Anterior cingulate cortex (tissue), 58 donors: ENCODE measurements around the gene RAB34.
A peak's percentile ranks its signal among the peaks of the same experiment; 100 is the strongest.

Experiments used
- DNase-seq, 58 donors: peaks; one replicate each; lab custom pipeline; 2025; lab: John Stamatoyannopoulos, UW

RAB34 gene, protein sequence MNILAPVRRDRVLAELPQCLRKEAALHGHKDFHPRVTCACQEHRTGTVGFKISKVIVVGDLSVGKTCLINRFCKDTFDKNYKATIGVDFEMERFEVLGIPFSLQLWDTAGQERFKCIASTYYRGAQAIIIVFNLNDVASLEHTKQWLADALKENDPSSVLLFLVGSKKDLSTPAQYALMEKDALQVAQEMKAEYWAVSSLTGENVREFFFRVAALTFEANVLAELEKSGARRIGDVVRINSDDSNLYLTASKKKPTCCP

DNA sequence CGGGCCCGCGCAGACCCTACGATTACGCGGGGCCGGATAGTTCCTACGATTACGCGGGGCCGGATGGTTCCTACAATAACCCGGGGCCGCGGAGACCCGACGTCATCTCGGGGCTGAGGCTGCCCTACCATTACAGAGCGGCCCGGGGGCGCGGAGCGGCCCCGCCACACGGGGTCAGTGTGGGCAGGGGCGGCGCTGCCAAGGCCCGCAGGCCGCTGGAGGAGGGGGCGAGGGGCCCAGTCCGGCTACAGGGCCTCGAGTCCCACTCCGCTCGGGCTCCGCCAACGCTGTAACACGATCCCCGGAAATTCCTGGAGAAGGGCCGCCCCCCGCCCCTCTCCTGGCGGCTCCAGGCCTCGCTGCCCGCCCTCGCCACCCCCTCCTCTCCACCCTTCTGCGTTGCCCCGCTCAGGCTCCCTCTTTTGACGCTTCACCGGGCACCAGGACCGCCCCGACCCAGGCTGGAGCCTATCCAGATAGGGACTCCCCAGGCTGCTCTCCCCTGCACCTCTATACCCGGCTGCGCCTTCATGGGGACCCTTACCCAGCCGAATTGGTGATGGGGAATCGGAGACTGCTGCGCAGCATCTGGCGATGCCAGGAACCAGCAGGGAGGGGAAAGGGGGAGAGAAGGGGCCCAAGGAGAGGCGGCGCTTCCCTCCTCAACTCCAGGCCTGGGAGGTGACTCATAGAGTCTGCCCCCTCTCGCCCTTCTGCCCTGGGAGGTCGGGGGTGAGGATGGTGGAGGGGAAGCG is at the start of gene RAB34:
Gene RAB34, minus strand, starts transcription at position 291 of the 755 bp plus-strand sequence. CDS start 602 bp downstream, outside the sequence.
- DNase-seq, result peak in 43 of 58 donors; percentile 23 to 78 (median 43)

DNA sequence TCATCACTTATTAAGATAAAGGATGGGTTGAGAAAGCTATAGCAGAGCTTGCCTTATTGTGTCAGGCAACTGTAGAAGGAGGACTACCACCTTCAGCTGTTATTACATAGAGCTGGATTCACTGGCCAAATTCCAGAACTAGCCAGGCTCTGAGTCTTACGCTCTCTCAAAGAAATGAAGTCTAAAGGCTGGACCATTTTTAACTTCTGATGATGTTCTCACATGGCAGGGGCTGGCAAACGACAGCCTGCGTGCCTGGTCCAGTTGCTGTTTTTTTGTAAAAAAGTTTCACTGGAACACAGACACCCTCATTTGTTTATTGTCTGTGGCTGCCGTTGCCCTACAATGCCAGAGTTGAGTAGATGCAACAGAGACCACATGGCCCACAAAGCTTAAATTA is 47.4 kb upstream of the RAB34 start:
- DNase-seq, result peak in 5 of 58 donors; percentile 13 to 30 (median 20)

DNA sequence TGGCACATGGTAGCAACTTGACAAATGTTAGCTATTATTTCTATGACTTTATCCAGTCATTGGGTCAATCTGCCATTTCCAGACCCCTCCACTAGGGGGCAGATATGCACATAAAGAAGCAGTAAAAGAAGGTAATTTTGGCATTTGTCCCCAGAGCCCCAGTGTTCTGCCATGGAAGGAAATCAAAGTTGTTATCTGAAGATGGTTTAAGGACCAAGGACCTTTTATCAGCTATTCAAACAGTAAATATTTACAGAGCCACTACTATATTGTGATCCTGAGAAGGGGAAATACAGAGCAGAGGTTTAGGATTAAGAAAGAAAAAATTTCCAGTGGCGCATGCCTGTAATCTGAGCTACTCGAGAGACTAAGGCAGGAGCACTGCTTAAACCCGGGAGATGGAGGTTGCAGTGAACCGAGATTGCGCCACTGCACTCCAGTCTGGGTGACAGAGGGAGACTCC is 46.2 kb upstream of the RAB34 start:
- DNase-seq, result peak in 42 of 58 donors; percentile 12 to 83 (median 38)

DNA sequence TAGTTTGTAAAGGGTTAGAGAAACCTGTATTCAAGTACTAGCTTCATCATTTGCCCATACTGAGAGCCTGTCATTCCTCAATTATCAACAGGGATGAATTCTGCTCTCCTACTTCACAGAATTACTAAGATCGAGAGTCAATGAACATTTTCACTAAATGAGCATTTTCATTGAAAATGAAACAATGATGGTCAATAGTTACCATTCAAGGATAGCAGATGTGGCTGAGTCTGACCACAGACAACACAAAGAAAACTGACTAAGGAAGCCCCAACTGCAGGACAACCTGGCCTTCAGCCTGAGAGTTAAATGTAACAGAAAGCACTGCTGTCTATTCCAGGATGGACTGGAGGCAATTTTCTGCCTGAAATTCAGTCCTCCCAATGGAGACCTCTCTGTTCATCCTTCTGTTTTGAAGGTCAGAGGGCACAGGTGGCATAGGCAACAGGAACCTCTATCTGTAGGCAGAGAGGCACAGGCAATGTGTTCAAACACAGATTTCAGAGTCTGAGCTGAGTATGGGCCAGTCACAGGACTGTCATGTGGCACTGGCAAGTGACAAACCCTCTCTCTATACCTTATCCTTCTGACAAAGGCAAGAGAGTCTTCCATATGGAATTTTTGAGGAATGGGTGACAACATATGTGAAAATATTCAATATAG is 45.6 kb upstream of the RAB34 start:
- peak in 1 of 58 donors; percentile 44 for DNase-seq

DNA sequence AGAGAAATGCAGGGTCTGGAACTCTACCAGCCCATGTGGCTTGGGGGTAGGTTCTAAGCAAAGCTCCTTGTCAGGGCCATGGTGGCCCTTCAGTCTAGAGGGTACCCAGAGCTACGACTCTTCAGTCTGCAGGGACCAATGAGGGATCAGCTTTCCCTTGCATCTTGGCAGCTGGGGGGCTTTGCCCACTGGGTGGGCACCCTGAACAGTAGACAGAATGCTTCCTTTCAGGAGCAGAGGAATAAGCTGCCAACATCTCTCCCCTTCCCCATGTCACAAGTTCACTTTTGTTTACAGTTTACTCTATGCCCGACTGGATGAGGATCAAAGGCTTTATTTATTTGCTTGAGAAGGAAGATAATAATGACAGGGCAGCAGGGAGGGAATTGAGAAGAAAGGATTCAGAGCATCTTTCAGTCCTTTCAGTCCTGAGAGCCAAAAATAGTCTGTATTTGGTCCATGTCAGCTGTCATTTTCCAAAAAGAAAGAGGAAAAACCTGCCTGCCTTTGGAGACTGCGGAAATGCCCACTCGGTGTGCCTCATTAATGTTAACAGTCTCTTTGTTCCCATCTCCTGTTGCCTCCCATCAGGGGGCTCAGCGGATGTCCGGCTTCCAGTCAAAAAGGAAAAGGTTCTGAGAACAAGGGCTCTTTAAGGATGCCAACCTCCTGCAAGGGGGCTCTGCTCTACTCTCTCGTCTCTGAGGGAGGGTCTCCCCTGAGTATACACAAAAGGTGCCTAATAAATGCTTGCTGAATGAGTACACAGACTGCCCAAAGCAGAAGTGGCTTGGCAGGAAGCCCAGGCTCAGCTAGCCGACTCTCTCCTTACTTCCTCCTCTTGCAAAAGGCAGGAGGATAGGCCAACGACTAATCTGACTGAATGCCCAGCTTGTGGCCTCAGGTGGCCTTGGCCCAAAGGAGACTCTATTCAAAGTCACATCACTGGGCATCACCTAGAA is 43.2 kb upstream of the RAB34 start:
- DNase-seq, result peak in 40 of 58 donors; percentile 7 to 84 (median 40)

DNA sequence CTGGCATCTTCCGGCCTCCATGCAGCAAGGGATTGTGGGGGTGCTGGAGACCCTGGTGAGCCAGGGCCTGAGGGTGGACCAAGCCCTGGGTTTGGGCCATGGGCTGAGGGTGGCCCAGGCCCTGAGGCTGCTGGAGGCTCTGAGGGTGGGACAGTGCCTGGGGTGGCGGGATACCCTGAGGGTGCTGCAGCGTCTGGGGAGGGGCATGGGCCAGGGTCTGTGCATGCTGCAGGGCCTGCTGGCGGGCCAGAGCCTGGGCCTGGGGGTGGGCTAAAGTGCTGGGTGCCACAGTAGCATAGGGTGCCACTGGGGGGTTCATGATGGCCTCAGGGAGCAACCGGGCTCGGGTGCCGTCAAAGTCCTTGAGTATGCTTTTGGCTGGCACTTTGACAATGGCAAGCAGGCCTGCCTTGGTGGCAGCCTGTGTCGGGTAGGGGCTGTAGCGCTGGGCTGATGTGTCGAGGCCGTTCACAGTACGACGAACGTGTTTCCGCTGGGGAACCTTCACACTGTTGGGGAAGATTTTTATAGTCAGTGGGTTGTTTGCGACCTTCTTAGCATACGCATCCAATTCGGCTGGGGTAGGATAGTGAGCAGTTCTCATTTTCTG is 41.7 kb upstream of the RAB34 start:
- DNase-seq, result no peak

DNA sequence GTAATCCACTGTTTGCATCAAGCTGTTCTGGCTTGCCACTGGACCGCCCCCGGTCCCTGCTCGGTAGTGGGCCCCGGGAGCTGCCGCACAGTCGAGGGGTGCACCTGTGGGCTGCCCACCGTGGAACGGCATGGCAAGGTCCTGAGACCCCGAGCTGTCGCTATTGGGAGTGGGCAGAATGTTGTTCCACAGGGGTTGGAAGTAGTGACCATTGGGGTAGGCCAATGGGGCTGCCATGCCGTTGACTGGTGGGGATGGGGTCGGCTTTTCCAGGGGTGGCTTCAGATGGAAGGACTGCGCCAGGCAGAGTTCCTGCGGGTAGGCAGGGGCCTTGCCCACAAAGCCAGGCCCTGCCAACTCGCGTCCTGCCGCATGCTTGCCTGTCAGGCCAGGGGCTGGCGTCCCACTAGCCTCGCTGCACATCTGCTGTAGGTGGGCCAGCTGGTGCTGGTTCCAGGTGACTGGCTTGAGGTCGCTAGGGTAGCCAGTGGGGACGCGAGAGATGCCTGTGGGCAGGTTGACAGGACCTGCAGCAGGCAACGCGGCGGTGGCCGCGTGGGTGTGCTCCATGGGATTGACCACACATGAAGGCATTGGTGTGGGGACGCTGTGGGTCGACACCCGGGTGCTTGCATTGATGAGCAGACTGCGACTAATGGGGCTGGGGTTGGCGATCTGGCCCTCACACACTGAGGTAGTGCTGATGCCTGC is 40.9 kb upstream of the RAB34 start:
- DNase-seq, result no peak

DNA sequence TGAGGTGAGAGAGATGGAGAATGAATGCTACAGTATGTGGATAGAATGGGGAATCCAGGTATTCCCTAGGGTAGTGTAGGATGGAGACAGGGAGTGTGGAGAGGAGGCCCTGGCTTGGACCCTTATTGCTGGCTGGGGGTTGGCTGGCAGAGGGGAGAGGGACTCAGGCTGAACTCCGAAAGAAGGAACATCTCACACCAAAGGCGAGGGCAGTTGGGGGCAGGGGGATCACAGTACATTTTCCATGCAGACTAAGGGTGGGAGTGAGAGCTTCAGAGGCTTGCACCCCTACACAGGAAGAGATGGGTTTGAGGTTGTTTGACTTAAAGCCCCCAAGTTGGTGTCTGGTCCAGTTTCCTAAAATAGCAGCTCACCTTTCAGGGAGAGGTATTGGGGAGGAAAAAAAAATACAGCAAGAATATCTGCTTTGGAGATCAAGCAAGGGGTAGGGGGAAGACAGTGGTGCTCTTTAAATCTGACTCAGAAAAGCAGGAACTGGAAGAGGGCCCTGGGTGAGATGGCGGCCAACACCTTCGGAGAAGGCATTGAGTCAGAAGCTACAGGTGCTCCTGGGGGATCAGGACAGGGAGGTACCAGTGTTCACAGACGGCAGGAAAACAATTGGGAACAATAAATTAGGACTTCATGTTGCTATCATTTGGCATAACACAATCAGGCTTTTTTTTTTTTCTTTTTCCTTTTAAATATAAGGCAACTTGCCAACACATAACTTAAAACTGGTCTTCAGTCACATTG is 38.6 kb upstream of the RAB34 start:
- no peak for DNase-seq

DNA sequence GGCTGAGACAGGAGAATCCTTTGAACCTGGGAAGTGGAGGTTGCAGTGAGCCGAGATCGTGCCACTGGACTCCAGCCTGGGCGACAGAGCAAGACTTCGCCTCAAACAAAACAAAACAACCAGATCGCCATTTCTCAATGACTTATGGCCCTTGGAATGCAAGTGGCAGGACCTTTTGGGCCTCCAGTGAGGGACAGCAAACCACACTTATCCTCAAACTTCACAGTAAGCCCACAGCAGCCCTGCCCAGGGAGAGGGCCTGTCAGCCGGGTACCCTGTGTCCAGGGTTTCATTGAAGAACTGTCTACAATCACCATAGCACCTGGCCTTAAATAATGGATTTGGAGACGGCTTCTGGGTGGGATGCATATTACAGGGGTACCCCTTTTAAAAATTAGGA is 37.8 kb upstream of the RAB34 start:
- no peak for DNase-seq

DNA sequence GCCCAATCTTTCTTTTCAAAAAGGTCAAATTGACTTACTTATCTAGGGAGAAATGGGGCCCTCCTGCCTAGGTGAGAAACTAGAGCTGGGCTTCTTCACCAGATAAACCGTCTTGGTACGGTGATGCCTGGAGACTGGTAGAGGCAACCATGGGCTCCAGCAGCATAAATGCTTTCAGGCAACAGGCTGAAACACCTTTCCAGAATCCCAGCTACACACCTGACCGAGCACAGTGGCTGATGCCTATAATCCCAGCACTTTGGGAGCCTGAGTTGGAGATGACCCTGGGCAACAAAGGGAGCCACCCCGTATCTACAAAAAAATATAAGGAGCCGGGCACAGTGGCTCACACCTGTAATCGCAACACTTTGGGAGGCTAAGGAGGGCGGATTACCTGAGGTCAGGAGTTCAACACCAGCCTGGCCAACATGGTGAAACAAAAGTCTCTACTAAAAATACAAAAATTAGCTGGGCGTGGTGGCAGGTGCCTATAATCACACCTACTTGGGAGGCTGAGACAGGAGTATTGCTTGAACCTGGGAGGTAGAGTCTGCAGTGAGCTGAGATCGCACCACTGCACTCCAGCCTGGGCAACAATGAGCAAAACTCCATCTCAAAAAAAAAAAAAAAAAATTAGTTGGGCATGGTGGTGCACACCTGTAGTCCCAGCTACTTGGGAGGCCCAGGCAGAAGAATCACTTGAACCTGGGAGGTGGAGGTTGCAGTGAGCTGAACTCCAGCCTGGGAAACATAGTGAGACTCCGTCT is 34.1 kb upstream of the RAB34 start:
- no peak for DNase-seq

DNA sequence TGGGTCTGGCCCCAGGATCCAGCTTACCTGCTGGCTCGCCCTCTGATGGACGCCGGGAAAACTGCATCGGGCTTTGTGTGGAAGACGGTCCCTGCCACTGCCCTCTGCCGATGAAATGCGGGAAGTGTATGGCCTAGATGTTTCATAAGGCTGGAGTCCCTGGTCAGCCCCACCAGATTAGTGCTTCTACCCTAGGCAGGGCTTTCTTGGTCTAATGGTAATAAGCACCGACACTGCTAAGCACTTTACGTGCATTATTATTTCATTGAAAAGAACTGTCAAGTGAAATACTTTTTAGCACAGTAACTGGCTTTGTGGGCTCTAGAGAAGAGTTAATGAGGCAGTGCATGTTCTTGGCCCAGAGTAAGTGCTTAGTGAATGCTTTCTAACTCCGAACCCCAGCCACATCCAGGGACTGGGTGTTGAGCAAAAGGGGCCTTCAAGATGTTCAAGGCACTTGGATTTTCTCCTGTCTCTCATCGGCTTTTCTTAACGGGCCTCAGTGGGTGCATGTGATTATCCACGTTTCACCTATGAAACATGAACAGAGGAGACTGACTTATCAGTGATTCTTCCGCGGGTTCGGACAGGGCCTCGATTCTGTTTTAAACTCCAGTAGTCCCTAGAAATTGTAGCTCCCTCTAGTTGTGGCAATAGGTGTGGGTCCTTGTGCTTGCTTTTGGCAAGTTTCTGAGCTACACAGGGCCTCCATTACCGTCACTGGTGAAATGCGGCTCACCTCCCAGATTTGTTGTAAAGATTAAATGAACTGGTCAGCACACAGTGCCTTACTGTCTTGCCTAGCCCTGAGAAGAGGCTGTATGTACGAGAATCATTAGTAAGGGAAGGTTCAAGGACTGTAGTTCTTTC is 32.7 kb upstream of the RAB34 start:
- peak; percentile 43 to 95 (median 86) for DNase-seq

DNA sequence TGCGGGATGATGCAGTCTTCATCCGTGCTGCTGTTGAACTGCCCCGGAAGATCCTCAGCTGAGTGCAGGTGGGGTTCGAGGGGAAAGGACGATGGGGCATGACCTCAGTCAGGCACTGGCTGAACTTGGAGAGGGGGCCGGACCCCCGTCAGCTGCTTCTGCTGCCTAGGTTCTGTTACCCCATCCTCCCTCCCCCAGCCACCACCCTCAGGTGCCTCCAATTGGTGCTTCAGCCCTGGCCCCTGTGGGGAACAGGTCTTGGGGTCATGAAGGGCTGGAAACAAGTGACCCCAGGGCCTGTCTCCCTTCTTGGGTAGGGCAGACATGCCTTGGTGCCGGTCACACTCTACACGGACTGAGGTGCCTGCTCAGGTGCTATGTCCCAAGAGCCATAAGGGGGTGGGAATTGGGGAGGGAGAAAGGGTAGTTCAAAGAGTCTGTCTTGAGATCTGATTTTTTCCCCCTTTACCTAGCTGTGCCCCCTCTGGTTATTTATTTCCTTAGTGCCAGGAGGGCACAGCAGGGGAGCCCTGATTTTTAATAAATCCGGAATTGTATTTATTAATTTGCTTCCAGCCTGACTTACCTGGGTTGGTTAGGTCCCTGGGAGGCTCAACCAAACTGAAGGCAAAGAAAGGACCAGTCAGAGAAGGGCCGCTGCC is 32.0 kb upstream of the RAB34 start:
- peak in 1 of 58 donors; percentile 11 for DNase-seq

DNA sequence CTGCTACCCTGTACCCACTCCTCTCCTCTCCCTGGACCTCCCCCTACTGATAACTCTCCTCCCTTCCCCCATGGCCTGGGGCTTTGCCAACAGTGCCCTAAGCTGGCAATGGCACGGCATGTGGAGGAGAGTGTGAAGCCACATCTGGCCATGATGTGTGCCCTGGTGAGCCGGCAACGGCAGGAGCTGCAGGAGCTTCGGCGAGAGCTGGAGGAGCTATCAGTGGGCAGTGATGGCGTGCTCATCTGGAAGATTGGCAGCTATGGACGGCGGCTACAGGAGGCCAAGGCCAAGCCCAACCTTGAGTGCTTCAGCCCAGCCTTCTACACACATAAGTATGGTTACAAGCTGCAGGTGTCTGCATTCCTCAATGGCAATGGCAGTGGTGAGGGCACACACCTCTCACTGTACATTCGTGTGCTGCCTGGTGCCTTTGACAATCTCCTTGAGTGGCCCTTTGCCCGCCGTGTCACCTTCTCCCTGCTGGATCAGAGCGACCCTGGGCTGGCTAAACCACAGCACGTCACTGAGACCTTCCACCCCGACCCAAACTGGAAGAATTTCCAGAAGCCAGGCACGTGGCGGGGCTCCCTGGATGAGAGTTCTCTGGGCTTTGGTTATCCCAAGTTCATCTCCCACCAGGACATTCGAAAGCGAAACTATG is 31.3 kb upstream of the RAB34 start:
- peak in 2 of 58 donors; percentile 5 to 21 for DNase-seq

DNA sequence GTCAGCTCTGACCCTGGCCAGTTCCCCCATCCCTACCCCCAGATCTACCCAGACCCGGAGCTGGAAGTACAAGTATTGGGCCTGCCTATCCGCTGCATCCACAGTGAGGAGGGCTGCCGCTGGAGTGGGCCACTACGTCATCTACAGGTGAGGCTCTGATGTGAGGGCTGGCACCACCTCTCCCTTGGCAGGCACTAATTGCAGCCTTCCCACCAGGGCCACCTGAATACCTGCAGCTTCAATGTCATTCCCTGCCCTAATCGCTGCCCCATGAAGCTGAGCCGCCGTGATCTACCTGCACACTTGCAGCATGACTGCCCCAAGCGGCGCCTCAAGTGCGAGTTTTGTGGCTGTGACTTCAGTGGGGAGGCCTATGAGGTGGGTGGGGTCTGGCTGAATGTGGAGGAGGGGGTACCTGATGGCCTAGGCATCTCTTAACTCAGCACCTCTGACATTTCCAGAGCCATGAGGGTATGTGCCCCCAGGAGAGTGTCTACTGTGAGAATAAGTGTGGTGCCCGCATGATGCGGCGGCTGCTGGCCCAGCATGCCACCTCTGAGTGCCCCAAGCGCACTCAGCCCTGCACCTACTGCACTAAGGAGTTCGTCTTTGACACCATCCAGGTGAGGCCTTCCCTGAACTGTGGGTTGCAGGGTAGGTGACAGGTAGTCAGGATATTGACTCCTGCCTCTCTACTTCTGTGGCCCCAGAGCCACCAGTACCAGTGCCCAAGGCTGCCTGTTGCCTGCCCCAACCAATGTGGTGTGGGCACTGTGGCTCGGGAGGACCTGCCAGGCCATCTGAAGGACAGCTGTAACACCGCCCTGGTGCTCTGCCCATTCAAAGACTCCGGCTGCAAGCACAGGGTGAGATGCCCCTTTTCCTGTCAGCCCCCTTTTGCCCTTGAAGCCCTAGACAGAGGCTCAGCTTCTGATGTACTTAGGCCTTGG is 30.4 kb upstream of the RAB34 start:
- peak in 1 of 58 donors; percentile 7 for DNase-seq
